CD4-positive, alpha-beta T cell treated with Interleukin-17A for 1 hour (primary cell): ENCODE data around the gene TMEM37.

ENCODE experiments used
- DNase-seq: peaks from one replicate; pipeline ENCODE4 v3.0.0-alpha.2; 2020

TMEM37 gene

GRCh38 chr2:119419065-119419464, 12.6 kb upstream of the TMEM37 start:
- no peak for DNase-seq

GRCh38 chr2:119419803-119420508, 11.7 kb upstream of the TMEM37 start:
- DNase-seq = no peak

GRCh38 chr2:119421304-119421703, 10.3 kb upstream of the TMEM37 start:
- no peak for DNase-seq

- no peak for DNase-seq
These were observed 9.9 kb upstream of the TMEM37 start for GRCh38 chr2:119421741-119422140.

GRCh38 chr2:119422360-119423107, 9.1 kb upstream of the TMEM37 start:
- DNase-seq = no peak

- DNase-seq = no peak
These were observed 8.6 kb upstream of the TMEM37 start for GRCh38 chr2:119423108-119423444.

GRCh38 chr2:119423811-119424210, 7.8 kb upstream of the TMEM37 start:
- DNase-seq = no peak

GRCh38 chr2:119424284-119425118, 7.2 kb upstream of the TMEM37 start:
- DNase-seq = no peak

- no peak for DNase-seq
These were observed 6.6 kb upstream of the TMEM37 start for GRCh38 chr2:119425119-119425405.

- no peak for DNase-seq
These were observed 5.8 kb upstream of the TMEM37 start for GRCh38 chr2:119425620-119426395.

- DNase-seq = no peak
These were observed 5.3 kb upstream of the TMEM37 start for GRCh38 chr2:119426396-119426675.

- no peak for DNase-seq
These were observed 4.8 kb upstream of the TMEM37 start for GRCh38 chr2:119426801-119427395.

GRCh38 chr2:119427756-119428155, 3.9 kb upstream of the TMEM37 start:
- DNase-seq = no peak

- no peak for DNase-seq
These were observed 3.0 kb upstream of the TMEM37 start for GRCh38 chr2:119428488-119429224.

- no peak for DNase-seq
These were observed 2.3 kb upstream of the TMEM37 start for GRCh38 chr2:119429225-119429981.

- DNase-seq = no peak
These were observed 1.6 kb upstream of the TMEM37 start for GRCh38 chr2:119430023-119430498.

GRCh38 chr2:119431976-119432850, 559 bp downstream of the TMEM37 start:
- DNase-seq = no peak

- no peak for DNase-seq
These were observed 1.3 kb downstream of the TMEM37 start for GRCh38 chr2:119432851-119433522.

GRCh38 chr2:119433636-119434327, 2.1 kb downstream of the TMEM37 start:
- DNase-seq = no peak
